Measurements from ENCODE around the gene OR10J5.
"Not testable (repeated sequence)": the region's sequence is repeated elsewhere in the genome, so short reads cannot be mapped to it uniquely, and the experiment has no call there.

The OR10J5 gene

GRCh38 chr1:159535907-159536306 lies at the start of gene OR10J5:
Gene OR10J5, minus strand, starts transcription at chr1:159536007. Its CDS starts 0 bp downstream, at chr1:159536007.
- DNase-seq, result no peak

GRCh38 chr1:159584536-159584935 lies 48.7 kb upstream of the OR10J5 start:
- no peak for DNase-seq

GRCh38 chr1:159581422-159581821 lies 45.6 kb upstream of the OR10J5 start:
- no peak for DNase-seq

GRCh38 chr1:159580340-159580739 lies 44.5 kb upstream of the OR10J5 start:
- no peak for DNase-seq

GRCh38 chr1:159577446-159577845 lies 41.6 kb upstream of the OR10J5 start:
- no peak for DNase-seq

GRCh38 chr1:159562680-159563079 lies 26.9 kb upstream of the OR10J5 start:
- DNase-seq, result no peak

DNA sequence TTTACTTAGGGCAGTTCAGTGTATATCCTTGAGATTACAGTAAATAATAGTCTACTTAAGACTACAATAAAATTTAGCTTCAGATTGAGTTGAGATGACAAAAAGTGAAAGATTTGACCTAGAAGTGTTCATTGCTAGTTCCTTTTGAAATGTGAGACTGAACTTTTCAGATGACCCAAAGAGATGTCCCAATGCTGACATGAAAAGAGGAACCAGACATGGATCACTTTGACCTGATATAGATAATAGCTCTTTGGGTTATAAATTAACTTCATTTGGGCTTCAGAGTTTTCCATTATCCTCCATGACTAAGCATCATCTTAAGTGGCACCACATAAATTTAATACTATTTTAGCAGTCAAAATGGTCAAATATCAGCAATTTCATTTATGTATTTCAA lies 25.7 kb upstream of the OR10J5 start:
- DNase-seq, result no peak

DNA sequence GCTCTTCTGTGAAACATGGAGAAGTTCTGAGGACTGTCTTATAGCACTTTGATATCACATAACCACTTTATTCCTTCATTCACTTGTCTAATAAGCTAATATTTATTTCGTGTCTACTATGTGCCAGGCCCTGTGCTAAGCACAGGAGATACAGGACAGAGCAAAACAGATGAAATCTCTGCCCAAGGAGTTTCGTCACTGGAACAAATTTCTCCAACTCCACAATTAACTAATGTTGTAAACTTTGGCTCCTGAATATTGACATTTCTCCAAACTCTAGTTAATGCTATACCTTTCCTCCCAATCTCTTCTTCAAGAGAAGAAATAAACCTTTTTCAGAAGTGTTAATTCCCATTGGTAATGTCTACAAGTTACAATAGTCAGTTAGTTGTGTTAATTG lies 24.8 kb upstream of the OR10J5 start:
- no peak for DNase-seq

DNA sequence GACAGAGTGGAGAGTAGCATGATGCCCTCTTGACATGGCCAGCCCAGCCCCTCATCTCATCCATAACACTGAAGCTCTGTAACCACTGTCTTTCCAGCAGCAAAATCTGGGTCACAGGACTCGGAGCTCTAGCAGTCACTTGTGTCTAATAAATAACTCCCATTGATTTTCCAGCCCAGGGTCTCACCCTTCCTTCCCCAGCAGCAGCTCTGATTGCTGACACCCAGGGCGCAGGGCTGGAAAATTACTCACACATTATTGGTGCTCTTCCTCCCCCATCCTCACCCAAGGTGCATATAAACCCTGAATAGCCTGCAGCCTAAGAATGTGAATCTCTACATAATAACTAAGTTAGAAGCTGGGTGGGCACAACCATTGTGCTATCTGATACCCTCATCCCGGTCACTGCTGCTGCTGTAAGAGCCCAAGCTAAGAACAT lies 21.1 kb upstream of the OR10J5 start:
- no peak for DNase-seq

DNA sequence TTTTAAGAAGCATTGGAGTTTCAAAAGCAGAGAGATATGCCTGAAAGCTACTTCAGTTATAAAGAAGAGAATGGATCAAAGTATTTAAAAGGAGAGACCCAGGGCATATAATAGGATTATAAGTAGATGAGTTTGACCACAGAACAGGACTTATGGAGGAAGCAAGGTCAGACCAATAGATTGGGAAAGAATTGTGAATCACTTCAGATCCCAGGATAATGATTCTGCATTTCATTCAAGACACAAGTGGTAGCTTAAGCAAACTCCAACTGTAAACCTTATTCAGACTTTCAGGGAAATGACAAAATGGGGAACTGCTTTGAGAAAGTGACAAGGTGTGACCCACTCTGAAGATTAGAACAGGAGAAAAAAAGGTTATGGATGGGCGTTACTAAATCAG lies 18.9 kb upstream of the OR10J5 start:
- no peak for DNase-seq

GRCh38 chr1:159554261-159554660 lies 18.5 kb upstream of the OR10J5 start:
- DNase-seq, result no peak

GRCh38 chr1:159548126-159548525 lies 12.3 kb upstream of the OR10J5 start:
- no peak for DNase-seq

DNA sequence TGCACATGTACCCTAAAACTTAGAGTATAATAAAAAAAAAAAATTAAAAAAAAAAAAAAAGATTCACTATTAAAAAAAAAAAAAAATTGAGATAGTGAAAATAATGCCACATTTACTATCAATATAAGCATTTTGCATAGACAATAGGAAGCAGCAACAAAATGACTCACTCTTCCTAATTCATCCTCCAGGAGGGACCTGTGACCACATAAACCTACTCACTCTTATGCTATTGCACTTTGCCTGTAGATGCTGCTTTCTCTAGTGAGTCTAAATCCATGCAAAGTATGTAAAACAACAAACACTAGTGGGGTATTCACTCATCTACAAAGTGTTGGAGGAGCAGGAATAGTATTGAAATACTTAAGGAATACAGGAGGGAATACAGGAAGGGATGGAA lies 2.9 kb downstream of the OR10J5 start:
- DNase-seq, result no peak

GRCh38 chr1:159524792-159525191 lies 11.0 kb downstream of the OR10J5 start:
- DNase-seq, result not testable (repeated sequence)

- DNase-seq, result no peak
Measured at GRCh38 chr1:159510229-159510541, 25.6 kb downstream of the OR10J5 start.

GRCh38 chr1:159509440-159510228 lies 26.2 kb downstream of the OR10J5 start:
- DNase-seq, result no peak

GRCh38 chr1:159508951-159509350 lies 26.9 kb downstream of the OR10J5 start:
- no peak for DNase-seq

DNA sequence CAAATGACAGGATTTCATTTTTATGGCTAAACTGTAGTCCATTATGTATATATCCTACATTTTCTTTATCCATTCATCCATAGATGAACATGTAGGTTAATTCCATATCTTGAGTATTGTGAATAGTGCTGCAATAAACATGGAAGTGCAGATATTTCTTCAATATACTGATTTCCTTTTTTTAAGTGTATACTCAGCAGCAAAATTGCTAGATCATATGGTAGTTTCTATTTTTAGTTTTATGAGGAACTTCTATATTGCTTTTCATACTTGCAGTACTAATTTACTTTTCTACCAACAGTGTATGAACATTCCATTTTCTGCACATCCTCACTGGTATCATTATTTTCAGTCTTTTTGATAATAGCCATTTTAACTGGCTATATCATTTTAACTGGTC lies 30.1 kb downstream of the OR10J5 start:
- DNase-seq, result no peak

- DNase-seq, result no peak
Measured at GRCh38 chr1:159501082-159501481, 34.7 kb downstream of the OR10J5 start.

DNA sequence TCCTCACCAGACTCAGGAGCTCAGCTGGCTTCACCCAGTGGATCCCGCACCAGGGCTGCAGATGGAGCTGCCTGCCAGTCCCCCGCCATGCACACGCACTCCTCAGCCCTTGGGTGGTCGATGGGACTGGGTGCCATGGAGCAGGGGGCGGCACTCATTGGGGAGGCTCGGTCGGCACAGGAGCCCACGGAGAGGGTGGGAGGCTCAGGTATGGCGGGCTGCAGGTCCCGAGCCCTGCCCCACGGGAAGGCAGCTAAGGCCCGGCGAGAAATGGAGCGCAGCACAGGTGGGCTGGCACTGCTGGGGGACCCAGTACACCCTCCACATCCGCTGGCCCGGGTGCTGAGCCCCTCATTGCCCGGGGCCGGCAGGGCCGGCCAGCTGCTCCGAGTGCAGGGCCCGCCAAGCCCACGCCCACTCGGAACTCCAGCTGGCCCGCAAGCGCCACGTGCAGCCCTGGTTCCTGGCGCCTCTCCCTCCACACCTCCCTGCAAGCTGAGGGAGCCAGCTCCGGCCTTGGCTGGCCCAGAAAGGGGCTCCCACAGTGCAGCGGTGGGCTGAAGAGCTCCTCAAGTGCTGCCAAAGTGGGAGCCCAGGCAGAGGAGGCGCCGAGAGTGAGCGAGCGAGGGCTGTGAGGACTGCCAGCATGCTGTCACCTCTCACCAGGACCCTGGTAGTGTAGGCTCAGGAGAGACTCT lies 41.1 kb downstream of the OR10J5 start:
- DNase-seq, result not testable (repeated sequence)

DNA sequence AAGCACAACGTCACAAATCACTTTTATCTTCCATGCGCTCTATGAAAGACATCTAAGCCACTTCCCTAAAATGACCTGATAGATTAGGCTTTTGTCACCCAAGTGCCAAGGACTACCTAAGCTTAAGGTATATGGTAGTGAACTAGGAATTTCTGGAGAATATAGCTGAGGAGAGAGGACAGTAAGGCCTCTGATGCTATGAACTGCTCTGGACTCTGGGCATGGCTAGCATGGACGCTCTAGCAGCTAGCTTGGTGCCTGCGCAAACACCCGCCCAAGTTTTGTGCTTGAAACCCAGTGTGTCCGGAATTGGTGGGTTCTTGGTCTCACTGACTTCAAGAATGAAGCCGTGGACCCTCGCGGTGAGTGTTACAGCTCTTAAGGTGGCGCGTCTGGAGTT lies 42.5 kb downstream of the OR10J5 start:
- no peak for DNase-seq

GRCh38 chr1:159492575-159493323 lies 43.1 kb downstream of the OR10J5 start:
- DNase-seq, result no peak

Measured in NCI-H187 (cell line).